NCI-H2196 treated with DMSO at 0.1 percent for 48 hours (cell line): ENCODE results near the gene PRSS23.
"Not testable (repeated sequence)": the region's sequence is repeated elsewhere in the genome, so short reads cannot be mapped to it uniquely, and the experiment has no call there.

Experiments
- DNase-seq: peaks from one replicate; lab custom pipeline; 2025; ENCODE audit not compliant: unreplicated experiment; lab: John Stamatoyannopoulos, UW

PRSS23 gene

DNA sequence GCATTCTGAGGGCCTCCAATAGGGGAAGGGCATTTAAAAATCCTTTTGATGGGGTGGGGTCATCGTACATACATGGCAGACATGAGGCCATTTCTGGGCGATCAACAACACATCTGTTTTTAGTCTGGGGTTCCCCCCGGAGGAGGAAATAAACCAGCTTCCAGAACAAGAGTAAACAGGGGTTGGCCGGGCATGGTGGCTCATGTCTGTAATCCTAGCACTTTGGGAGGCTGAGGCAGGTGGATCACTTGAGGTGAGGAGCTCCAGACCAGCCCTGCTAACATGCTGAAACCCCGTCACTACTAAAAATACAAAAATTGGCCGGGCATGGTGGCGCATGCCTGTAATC, 12.0 kb downstream of the PRSS23 start:
- no peak for DNase-seq

DNA sequence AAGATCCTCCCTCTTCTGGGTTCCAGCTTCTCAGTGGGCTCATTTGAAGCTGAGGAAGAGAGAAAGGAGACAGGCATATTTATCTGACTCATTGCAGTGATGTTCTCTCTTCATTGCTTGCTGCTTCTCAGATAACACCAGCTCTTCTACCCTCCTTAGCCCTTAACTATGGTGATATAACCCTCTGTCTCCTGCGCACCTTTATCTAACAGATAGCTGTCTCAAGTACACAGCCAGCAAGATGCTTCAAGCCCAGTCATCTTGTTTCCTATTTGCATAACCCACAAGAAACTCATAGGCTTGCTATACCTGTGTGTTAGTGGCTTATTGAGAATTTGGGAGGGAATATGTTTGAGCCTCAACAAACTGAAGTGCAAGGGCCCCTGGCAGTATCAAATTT, 12.6 kb downstream of the PRSS23 start:
- DNase-seq = no peak

DNA sequence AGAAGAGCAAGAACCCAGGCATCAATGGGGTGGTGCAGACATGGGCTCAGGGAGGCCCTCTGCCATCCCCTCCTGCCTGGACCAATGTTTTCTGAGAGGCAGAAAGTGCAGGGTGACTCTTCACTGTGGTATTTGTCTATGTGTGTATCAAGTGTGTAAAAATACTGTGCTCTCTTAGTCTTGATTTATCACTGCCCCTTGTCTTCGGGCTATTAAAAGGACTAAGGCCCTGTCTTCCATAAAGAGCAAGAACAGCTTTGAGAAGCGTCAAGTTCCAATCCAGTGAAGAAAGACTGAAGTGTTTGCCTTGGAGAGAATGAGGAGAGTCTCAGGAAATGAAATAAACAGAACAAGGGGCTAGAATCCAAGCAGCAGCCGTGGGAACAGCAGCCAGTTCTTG, 14.4 kb downstream of the PRSS23 start:
- no peak for DNase-seq

DNA sequence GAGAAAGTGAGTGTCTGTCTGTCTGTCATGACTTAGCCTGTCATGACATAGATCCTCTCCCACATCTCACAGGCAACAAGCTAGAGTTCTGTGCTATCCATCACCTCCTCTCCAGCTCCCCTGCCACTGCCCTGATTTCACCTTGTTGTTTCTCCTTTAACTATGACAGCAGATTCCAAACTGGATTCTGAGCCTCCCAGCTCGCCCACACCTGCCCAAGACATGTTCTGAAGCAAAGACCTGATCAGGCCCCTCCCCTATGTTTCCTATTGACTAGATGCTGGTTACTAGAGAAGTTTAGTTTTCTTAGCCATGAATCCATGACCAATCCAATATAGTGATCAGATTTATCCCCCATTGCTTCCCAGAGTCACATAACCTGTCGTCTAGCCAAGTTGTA, 15.4 kb downstream of the PRSS23 start:
- no peak for DNase-seq

DNA sequence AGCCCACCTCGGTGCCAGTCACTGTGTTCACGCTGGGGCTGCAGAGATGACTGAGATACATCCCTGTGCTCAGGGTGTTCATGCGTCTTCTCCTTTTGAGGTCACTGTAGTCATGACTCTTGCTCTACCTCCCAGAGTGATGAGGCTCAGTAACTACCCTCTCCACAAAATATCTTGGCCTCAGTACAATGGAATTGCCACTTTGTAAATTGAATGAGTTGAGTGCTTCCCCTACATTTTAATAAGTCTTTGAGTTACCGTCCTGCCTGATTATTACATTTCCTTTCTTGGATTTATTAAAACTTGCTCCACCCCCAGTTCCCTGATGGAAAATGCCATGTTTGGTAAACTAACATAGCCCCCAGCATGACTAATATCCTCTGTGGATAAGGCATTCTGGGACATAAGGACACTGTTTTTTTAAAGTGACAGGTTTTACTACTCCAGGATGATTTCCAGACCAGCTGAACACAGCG, 15.9 kb downstream of the PRSS23 start:
- DNase-seq = no peak

DNA sequence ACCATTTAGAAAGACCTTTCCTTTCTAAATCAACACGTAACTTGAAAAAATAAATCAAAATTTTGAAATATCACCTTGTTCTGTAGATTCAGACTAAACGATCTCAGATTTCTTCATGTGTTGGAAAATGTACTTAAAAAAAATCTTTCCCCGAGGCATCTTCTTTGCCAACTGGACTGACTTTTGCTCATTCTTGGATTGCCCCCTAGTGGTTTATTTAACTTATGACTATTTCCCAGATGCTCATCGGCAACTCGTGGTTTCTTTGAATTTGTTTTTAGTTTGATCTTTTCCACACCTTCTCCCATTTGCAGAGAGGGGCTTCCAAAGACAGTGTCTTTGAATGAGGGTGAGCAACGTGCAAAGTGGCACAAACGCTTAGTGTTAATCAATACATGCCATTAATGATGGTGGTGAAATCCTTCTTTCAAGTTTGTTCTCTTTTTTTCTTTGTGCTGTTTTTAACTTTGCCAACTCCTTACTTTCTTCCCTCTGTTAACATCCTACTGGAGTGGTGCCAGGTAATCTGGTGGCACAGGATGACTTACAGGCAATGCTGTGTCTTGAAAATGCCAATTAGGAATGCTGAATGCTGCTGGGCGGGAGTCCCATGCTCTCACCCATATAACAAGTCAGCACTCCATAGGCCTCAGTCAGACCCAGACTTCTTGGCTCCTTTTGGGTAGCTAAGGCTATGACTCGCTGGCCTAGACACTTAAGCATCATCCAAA, 18.3 kb downstream of the PRSS23 start:
- DNase-seq = peak; percentile 47

DNA sequence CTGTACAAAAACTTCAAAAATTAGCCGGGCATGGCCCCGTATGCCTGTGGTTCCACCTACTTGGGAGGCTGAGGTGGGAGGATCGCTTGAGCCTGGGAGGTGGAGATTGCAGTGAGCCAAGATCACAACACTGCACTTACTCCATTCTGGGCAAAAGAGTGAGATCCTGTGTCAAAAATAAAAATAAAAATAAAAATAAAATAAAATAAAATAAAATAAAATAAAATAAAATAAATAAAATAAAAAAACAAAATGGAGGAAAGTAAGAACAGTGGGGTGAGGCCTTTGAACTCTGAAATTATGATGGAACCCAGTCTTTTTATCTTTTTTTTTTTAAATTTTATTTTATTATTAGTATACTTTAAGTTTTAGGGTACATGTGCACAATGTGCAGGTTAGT, 23.8 kb downstream of the PRSS23 start:
- DNase-seq = not testable (repeated sequence)

DNA sequence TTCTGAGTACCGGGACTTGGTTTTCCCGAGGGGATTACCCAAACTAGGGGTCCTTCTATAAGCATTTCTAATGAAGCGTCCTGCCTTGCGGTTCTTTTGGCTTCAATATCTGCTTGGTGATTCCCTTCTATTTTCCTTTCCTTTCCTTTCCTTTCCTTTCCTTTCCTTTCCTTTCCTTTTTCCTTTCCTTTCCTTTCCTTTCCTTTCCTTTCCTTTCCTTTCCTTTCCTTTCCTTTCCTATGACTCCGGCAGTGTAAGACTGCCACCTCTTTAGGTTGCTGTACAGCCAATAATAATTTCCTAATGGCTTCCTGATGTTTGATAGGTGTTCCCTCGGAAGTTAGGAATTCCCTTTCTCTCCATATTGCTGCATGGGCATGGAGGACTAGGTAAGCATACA, 34.0 kb downstream of the PRSS23 start:
- DNase-seq = not testable (repeated sequence)

DNA sequence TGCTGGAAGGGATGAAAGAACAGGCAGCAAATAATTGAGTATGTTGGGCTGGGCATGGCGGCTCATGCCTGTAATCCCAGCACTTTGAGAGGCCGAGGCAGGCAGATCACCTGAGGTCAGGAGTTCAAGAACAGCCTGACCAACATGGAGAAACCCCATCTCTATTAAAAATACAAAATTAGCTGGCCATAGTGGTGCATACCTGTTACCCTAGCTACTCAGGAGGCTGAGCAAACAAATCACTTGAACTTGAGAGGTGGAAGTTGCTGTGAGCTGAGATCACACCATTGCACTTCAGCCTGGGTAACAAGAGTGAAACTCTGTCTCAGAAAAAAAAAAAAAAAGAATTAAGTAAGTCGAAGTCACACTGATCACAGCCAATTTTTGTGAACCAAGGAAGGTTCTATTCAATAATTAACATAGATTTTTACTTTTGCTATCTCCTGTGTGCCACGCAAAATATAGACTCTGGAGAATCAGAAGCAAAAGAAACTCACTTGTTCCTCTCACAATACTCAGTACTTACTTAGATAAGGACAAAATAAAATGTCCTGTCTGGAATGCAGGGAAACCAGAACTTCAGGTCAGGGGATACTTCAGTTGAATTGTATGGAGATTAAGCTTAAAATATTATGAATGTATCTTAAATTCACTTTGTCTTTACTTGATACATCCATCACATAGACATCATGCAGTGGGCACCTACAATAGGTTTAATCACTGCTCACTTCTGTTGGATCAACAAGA, 44.6 kb downstream of the PRSS23 start:
- DNase-seq = not testable (repeated sequence)

DNA sequence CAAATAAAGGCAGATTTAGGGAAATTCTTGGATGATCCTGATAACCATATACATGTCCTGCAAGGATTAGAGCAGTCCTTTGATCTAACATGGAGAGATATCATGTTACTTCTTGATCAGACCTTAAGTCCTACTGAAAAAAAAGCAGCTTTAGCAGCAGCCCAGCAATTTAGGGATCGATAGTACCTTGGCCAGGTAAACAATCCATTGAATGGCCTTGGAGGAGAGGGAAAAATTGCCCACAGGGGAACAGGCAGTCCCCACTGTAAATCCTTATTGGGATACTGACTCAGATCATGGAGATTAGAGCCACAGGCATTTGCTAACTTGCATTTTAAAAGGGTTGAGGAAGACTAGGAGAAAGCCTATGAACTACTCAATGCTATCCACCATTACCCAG, 47.8 kb downstream of the PRSS23 start:
- DNase-seq = no peak

DNA sequence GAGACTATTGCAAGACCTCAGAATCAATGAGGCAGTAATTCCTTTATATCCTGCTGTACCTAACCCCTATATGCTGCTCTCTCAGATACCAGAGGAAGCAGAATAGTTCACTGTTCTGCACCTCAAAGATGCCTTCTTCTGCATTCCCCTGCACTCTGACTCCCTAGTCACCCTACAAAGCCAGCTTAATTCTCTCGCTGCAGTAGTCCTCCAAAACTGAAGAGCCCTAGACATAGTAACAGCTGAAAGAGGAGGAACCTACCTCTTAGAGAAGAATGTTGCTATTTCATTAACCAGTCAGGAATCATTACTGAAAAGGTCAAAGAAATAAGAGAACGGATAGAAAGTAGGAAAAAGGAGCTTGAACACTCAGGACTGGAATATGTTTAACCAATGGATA, 49.3 kb downstream of the PRSS23 start:
- DNase-seq = no peak
